PFSK-1 (cell line): Measurements from ENCODE around the gene DAB2IP.

Experiments used
- POLR2AphosphoS5 ChIP-seq: IDR thresholded peaks from 2 replicates; pipeline ENCODE4 v1.6.1; 2012; ENCODE audit warnings: low read depth, mild to moderate bottlenecking, control low read depth, low read length, moderate library complexity
- REST ChIP-seq, 2 experiments: IDR thresholded peaks; 2 replicates each; pipeline versions ENCODE4 v1.6.1 to v1.8.0; 2011 to 2012; ENCODE audit warnings: low read depth in 2 of 2, low read length in 2 of 2, control low read depth in 1 of 2, inconsistent platforms in 1 of 2, mild to moderate bottlenecking in 1 of 2, moderate library complexity in 1 of 2; ENCODE audit not compliant: insufficient read depth in 1 of 2
- SIN3A ChIP-seq: IDR thresholded peaks from 2 replicates; pipeline ENCODE4 v1.6.1; 2012; ENCODE audit warnings: mild to moderate bottlenecking, low read length, moderate library complexity, borderline replicate concordance; ENCODE audit not compliant: insufficient read depth
- TAF1 ChIP-seq: IDR thresholded peaks from 2 replicates; pipeline ENCODE4 v1.6.1; 2012; ENCODE audit warnings: low read length, control low read depth, borderline replicate concordance; ENCODE audit not compliant: insufficient read depth

- no peak for TF ChIP-seq POLR2AphosphoS5
- no peak for TF ChIP-seq REST (IDR thresholded peaks at IDR 0.05; ENCODE audit: insufficient read depth in 1 of 2, low read depth in 2 of 2, low read length in 2 of 2)
- no peak for TF ChIP-seq TAF1
- no peak for TF ChIP-seq SIN3A
These were observed 131.7 kb downstream of the DAB2IP start for GRCh38 chr9:121783111-121783510.
